ENCODE results near the gene PIGU. TPM values are rescaled to one million over a fixed set of nuclear protein-coding genes. Genes with fewer than 3 reads are reported as not detected.

Gene PIGU
- total and polyA plus RNA-seq, 12 donors = 11.0 to 23.8 (median 14.6) TPM

- TF ChIP-seq CTCF (IDR thresholded peaks at IDR 0.05) = no peak
- H3K27ac ChIP-seq = peak overlapping the region in 2 of 10 donors; percentile 64 to 79
- no peaks in the 10 kb centered on the region for H3K27me3 ChIP-seq
- no peak overlapping the region for H3K4me3 ChIP-seq
- no peak for DNase-seq
- ATAC-seq = no peak
- no peaks in the 10 kb centered on the region for H3K9me3 ChIP-seq
- peaks cover 0 to 55% (median 0%) of the 10 kb centered on the region in 9 donors for H3K36me3 ChIP-seq
- intact Hi-C loops (cut with DNase I) = loop anchor here in 3 of 10 donors (5.0 to 10.0 kb wide), 3 partner anchors 130 to 190 kb away; no protein-coding TSS in a partner anchor
- H3K4me1 ChIP-seq = peaks cover 11 to 45% (median 33%) of the 10 kb centered on the region in 9 donors
- 98 to 99% methylated on average over 4 of the region's 4 CpGs for WGBS, 2 donors
These were observed 99.8 kb downstream of the PIGU start for GRCh38 chr20:34577061-34577460.

GRCh38 chr20:34575756-34576155, 101.1 kb downstream of the PIGU start:
- intact Hi-C loops (cut with DNase I) = loop anchor here in 3 of 10 donors (5.0 to 10.0 kb wide), 3 partner anchors 132 to 192 kb away; no protein-coding TSS in a partner anchor
- Histone ChIP-seq H3K36me3 (peaks cover 0 to 60% (median 0%) of the 10 kb centered on the region in 9 donors), H3K4me1 (peaks cover 8 to 42% (median 23%) of the 10 kb centered on the region in 9 donors), H3K4me3 (no peak overlapping the region), H3K9me3 (no peaks in the 10 kb centered on the region), H3K27ac (no peak overlapping the region), H3K27me3 (no peaks in the 10 kb centered on the region)
- no peak for TF ChIP-seq CTCF (IDR thresholded peaks at IDR 0.05)
- DNase-seq (no peak), ATAC-seq (no peak)
- WGBS, 2 donors = 95 to 98% methylated on average over 4 of the region's 4 CpGs

- intact Hi-C loops (cut with DNase I) = loop anchor here in 3 of 10 donors (5.0 to 10.0 kb wide), 3 partner anchors 132 to 192 kb away; no protein-coding TSS in a partner anchor
- WGBS, 2 donors = 96 to 97% methylated on average over 5 of the region's 5 CpGs
- no peak for ATAC-seq
These were observed 101.6 kb downstream of the PIGU start for GRCh38 chr20:34575271-34575670.

GRCh38 chr20:34574861-34575260, 102.0 kb downstream of the PIGU start:
- Histone ChIP-seq H3K36me3 (peaks cover 0 to 57% (median 0%) of the 10 kb centered on the region in 9 donors), H3K27me3 (no peaks in the 10 kb centered on the region), H3K27ac (no peak overlapping the region), H3K4me3 (no peak overlapping the region), H3K9me3 (no peaks in the 10 kb centered on the region), H3K4me1 (peaks cover 8 to 36% (median 23%) of the 10 kb centered on the region in 9 donors)
- TF ChIP-seq CTCF (IDR thresholded peaks at IDR 0.05) = no peak
- no peak for DNase-seq
- no peak for ATAC-seq
- 90 to 93% methylated on average over 6 of the region's 6 CpGs for WGBS, 2 donors
- intact Hi-C loops (cut with DNase I) = loop anchor here in 3 of 10 donors (5.0 to 10.0 kb wide), 3 partner anchors 132 to 192 kb away; no protein-coding TSS in a partner anchor

More at GRCh38 chr20:34575271-34575670, 101.6 kb downstream of the PIGU start:
- Histone ChIP-seq H3K9me3 (no peaks in the 10 kb centered on the region), H3K27me3 (no peaks in the 10 kb centered on the region), H3K36me3 (peaks cover 0 to 59% (median 0%) of the 10 kb centered on the region in 9 donors), H3K4me3 (no peak overlapping the region), H3K4me1 (peaks cover 8 to 40% (median 23%) of the 10 kb centered on the region in 9 donors), H3K27ac (no peak overlapping the region)
- DNase-seq = no peak
- no peak for TF ChIP-seq CTCF (IDR thresholded peaks at IDR 0.05)

Measured in heart right ventricle (tissue), 16 donors.